Esophagus (tissue), 2 donors: ENCODE results near the gene SIPA1. TPM values are rescaled to one million over a fixed set of nuclear protein-coding genes. Genes with fewer than 3 reads are reported as not detected.
"Not testable (repeated sequence)": the region's sequence is repeated elsewhere in the genome, so short reads cannot be mapped to it uniquely, and the experiment has no call there.

Experiments
- H3K27ac ChIP-seq, 2 donors: one replicate each; pipeline ENCODE4 v1.5.1; 2013; ENCODE audit warnings: low read depth in 2 of 2, mild to moderate bottlenecking in 2 of 2, inconsistent platforms in 1 of 2, low read length in 1 of 2, moderate library complexity in 1 of 2
- H3K27me3 ChIP-seq, 2 donors: one replicate each; pipeline ENCODE4 v1.6.1; 2013; ENCODE audit warnings: low read length in 2 of 2, control low read depth in 1 of 2, mild to moderate bottlenecking in 1 of 2; ENCODE audit not compliant: insufficient read depth in 2 of 2, control insufficient read depth in 1 of 2
- H3K36me3 ChIP-seq, 2 donors: one replicate each; pipeline ENCODE4 v1.6.1; 2013; ENCODE audit warnings: low read length in 1 of 2; ENCODE audit not compliant: control insufficient read depth in 2 of 2, insufficient read depth in 2 of 2
- H3K4me1 ChIP-seq, 2 donors: one replicate each; pipeline ENCODE4 v1.6.1; 2013; ENCODE audit warnings: low read length in 1 of 2; ENCODE audit not compliant: control insufficient read depth in 2 of 2, insufficient read depth in 2 of 2
- H3K4me3 ChIP-seq, 2 donors: one replicate each; pipeline ENCODE4 v1.5.1; 2013; ENCODE audit warnings: low read length in 2 of 2, mild to moderate bottlenecking in 2 of 2, low read depth in 1 of 2, moderate library complexity in 1 of 2
- H3K9me3 ChIP-seq, 2 donors: one replicate each; pipeline ENCODE4 v1.6.1; 2013; ENCODE audit warnings: mild to moderate bottlenecking in 2 of 2, low read depth in 1 of 2, low read length in 1 of 2, moderate library complexity in 1 of 2; ENCODE audit not compliant: control insufficient read depth in 2 of 2, insufficient read depth in 1 of 2
- WGBS, 2 donors: extraction: QIAGEN DNeasy Blood & Tissue Kit; methylation state at CpG; one replicate each; pipeline ENCODE4 v1.1.7; 2013; 5-methylcytosine and 5-hydroxymethylcytosine counted together
- polyA plus RNA-seq, 2 donors: library from polyadenylated mRNA; stranded (reverse); fragments of 200-250 nt; gene quantifications; one replicate each; pipeline ENCODE4 v1.2.3, GENCODE V29; 2013
- donor health status: healthy with polysubstance abuse.
- donor health status: Bipolar disorder and iron deficiency.

The SIPA1 gene
- polyA plus RNA-seq, 2 donors = 22.8 to 32.5 TPM

DNA sequence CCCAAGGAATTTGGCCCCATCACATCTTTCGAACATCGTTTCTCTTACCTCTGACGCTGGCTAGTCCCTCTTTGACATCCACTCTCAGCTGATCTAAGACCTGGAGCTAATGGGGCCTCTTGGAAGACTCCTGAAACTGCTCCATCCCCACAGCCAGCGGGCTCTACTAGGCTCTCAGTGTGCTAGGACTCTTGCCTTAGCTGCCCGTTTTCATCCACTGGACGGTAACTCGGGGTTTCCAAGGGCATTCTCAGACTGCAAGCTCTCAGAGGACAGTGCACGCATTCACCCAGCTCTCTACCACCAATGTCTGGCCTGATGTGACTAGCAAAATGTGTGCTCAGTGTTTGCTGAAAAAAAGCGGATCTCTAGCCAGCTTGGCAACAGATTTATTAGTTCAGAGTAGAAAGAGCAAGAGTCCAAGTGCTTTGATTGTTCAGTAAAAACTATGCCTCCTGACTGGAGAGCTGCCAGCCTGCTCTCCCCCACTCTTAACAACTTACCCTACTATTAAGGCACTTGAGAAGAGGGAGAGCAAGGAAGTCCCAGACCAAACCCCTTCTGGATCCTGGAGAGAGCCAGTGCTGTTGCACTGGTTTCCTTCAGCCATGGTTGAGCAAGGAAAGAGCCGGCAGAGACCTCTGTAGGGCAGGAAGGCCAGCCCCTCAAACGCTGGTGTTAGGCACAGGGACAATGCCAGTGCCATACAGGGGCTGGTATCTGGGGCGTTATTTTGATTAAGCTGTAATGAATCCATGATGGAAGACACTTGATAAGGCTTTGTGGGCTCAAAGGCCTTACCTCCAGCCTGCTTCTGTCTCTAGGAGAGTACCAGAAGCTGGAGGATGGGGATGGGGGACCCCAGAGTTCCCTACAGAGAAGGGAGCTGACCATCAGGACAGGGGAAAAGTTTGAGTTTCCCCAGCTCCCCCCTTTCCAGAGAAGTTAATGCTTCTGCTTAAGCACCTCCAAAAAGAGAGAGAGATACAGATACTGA, 15.6 kb downstream of the SIPA1 start:
- Histone ChIP-seq H3K4me1 (peaks cover 5 to 35% of the 10 kb centered on the region in 2 donors), H3K36me3 (peaks cover 22 to 55% of the 10 kb centered on the region in 2 donors), H3K4me3 (peak overlapping the region; percentile 49 to 55), H3K27me3 (no peaks in the 10 kb centered on the region), H3K27ac (peak overlapping the region; percentile 89 to 99), H3K9me3 (no peaks in the 10 kb centered on the region)
- WGBS, 2 donors = 37% methylated on average over 12 of the region's 12 CpGs

DNA sequence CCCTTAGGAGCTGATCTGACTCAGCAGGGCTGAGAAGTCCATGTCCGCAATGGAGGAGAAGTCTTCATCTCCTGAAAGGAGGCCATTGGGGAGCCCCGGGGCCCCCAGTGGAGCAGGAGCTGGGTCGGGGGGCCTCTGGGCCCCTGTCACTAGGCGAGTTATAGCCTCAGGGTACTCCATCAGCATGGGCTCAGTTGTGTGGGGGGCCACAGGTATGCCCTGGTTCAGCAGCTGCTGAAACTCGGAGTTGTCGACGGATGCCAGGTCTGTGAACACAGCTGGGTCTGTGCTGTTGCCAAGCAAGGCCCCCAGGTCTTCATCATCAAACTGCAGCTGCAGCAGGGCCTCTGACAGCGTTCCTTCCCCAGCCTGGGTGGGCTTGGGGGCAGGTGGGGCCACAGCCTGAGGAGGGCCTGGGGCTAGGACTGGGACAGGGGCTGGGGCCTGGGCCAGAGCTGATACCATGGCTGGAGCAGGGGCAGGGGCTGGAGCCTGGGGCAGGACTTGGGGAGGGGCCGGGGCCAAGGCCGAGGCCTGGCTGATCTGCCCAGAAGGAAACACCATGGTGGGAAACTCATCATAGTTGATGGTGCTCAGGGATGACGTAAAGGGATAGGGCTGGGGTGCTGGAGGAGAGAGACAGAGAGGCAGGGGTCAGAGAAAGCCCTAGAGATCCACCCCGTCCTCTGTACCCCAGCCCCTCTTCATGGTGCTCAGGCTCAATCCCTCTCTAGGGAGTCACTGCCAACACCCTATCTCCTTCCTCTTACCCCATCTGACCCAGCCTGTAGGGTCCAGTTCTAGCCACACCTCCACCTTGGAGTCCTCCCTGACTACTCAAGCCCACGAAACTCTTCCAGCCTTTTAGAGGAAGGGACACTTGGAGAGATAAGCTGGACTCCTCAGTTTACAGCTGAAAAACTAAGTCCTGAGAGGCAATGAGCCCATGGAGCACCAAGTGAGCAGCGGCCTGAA, 16.8 kb downstream of the SIPA1 start:
- Histone ChIP-seq H3K4me3 (no peak overlapping the region), H3K36me3 (peaks cover 33 to 58% of the 10 kb centered on the region in 2 donors), H3K27me3 (no peaks in the 10 kb centered on the region), H3K9me3 (no peaks in the 10 kb centered on the region), H3K27ac (peak overlapping the region in 1 of 2 donors; percentile 13), H3K4me1 (peaks cover 3 to 30% of the 10 kb centered on the region in 2 donors)
- WGBS, 2 donors = 82 to 89% methylated on average over 14 of the region's 14 CpGs

DNA sequence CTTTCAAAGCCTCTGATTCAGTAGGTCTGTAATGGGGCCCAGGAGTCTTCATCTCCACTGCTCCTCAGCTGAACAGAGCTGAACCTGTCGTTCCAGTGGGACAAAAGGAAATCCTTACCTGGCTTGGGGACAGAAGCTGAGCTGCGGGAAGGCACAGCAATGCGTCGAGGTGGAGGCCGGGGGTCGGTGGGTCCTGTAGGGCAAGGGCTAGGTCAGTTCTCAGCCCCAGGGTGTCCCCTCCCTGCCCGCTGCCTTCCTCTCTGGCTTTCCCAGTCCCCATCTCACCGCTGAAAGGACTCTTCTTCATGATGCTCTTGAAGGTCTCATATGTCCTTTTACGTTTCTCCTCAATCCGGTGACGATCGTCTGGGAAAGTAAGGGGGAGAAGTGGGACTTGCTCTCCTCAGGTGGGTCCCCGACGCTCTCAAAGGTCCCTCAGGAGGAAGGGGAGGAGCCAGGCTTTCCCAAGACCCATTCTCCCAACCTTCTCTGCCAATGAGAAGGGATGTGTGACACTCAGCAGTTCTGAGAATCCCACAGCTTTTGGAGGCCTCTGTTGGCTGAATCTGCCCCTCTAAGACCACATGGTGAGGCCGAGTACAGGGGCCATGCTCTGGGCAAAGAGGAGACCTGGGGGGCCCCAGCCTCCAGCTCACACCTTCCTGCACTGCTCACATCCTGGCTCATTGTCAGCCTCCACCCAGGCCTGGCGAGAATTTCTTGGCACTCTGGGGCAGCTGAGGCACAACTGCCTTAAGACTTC, 17.9 kb downstream of the SIPA1 start:
- H3K4me3 ChIP-seq = no peak overlapping the region
- H3K9me3 ChIP-seq = no peaks in the 10 kb centered on the region
- 78 to 83% methylated on average over 14 to 16 of the region's 16 CpGs for WGBS, 2 donors
- H3K36me3 ChIP-seq = peaks cover 36 to 57% of the 10 kb centered on the region in 2 donors
- H3K27ac ChIP-seq = peak overlapping the region in 1 of 2 donors; percentile 39
- no peaks in the 10 kb centered on the region for H3K27me3 ChIP-seq
- H3K4me1 ChIP-seq = peaks cover 2 to 20% of the 10 kb centered on the region in 2 donors

DNA sequence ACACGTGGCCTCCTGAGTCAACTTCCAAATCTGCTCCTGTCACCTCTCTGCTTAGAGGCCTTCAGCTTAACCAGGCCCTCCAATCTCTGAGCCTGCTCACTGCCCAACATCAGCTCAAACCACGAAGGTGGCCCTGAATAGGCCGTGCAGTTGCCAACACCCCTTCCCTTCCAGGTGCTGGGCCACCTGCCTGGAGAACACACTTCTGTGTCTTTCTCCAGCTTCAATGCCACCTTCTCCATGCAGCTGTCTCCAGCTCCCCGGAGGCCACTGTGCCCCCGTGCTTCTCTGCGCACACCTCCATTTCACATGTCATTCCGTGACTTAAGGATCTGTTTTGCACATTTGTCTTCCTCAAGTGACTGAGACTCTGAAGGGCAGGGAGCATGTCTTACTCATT, 19.5 kb downstream of the SIPA1 start:
- Histone ChIP-seq H3K9me3 (no peaks in the 10 kb centered on the region), H3K4me1 (peaks cover 8 to 13% of the 10 kb centered on the region in 2 donors), H3K4me3 (no peak overlapping the region), H3K27ac (no peak overlapping the region), H3K27me3 (no peaks in the 10 kb centered on the region), H3K36me3 (peaks cover 39 to 55% of the 10 kb centered on the region in 2 donors)
- 84 to 88% methylated on average over 7 of the region's 7 CpGs for WGBS, 2 donors

DNA sequence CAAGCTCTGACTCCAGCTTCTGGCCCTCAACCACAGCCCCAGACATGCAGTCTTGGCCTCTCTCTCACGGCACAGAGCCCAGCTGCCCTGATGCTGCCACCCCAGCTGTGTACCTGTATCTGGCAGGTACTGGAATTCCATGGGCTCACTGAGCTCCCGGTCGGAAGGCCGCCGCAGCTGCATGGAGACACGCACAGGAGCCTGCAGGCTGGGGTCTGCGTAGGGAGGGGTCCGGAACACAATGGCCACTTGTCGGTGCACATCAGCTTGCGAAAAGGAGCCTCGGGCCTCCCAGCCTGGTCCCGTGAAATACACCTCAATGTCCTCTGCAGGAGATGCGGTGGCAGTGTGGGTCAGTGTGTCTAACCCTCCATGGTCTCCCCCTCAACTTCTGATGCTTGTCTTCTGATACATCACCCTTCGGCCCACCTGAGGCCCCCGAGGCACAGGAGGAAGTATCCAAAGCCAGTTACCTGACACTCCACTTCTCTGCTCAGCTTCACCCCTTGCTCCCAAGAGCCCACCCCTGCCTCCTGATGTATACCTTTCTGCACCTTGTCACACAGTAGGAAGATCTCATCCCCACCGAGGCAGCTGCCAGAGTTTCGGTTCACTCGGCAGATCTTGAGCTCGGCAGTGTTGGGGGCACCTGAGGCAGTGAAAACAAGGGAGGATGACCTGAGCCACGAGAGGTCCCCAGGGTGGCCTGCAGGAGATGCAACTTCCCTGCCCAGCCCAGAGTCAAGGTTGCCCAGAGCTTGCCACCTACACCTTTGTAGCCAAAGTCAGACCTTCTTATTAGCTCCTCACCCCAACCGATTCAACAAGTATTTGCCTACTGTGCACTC, 20.5 kb downstream of the SIPA1 start:
- H3K4me3 ChIP-seq = no peak overlapping the region
- no peak overlapping the region for H3K27ac ChIP-seq
- H3K36me3 ChIP-seq = peaks cover 39 to 55% of the 10 kb centered on the region in 2 donors
- WGBS, 2 donors = 89 to 90% methylated on average over 21 of the region's 21 CpGs
- no peaks in the 10 kb centered on the region for H3K27me3 ChIP-seq
- H3K4me1 ChIP-seq = peaks cover 8 to 10% of the 10 kb centered on the region in 2 donors
- no peaks in the 10 kb centered on the region for H3K9me3 ChIP-seq

DNA sequence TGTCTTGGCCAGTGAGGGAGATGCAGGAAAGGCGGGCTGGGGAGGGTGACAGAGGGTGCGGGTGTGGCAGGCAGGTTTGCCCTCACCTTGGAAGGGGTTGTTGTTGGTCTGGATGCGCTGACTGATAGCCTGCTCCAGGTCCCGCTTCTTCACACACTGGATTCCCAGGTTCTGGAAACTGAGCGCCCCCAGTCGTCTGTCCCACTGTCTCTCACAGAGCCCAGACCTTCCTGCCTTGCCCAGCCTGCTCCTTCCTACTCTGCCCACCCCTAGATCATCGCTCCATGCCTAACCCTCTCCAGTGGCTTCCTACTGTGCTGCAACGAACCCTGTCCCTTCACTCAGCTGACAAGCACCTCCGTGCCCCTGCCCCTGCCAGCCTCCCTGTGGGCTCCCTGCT, 22.1 kb downstream of the SIPA1 start:
- peak overlapping the region in 1 of 2 donors; percentile 26 for H3K27ac ChIP-seq
- no peak overlapping the region for H3K4me3 ChIP-seq
- peaks cover 6% of the 10 kb centered on the region in 2 donors for H3K4me1 ChIP-seq
- WGBS, 2 donors = 86 to 87% methylated on average over 9 of the region's 9 CpGs
- H3K27me3 ChIP-seq = no peaks in the 10 kb centered on the region
- H3K36me3 ChIP-seq = peaks cover 39 to 45% of the 10 kb centered on the region in 2 donors
- no peaks in the 10 kb centered on the region for H3K9me3 ChIP-seq

DNA sequence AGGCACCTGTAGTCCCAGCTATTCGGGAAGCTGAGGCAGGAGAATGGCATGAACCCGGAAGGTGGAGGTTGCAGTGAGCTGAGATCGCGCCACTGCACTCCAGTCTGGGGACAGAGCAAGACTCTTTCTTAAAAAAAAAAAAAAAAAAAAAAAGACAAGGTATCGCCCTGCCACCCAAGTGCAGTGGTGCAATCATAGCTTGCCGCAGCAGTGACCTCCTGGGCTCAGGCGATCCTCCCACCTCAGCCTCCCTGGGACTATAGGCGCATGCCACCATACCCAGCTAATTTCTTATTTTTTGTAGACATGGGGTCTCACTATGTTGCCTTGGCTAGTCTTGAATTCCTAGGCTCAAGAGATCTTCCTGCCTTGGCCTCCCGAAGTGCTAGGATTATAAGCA, 23.0 kb downstream of the SIPA1 start:
- not testable (repeated sequence) for H3K27ac ChIP-seq, H3K4me1 ChIP-seq, H3K27me3 ChIP-seq, H3K9me3 ChIP-seq
- peaks cover 31 to 38% of the 10 kb centered on the region in 2 donors for H3K36me3 ChIP-seq
- peak overlapping the region in 1 of 2 donors; percentile 93 for H3K4me3 ChIP-seq
- 89 to 93% methylated on average over 9 of the region's 9 CpGs for WGBS, 2 donors

DNA sequence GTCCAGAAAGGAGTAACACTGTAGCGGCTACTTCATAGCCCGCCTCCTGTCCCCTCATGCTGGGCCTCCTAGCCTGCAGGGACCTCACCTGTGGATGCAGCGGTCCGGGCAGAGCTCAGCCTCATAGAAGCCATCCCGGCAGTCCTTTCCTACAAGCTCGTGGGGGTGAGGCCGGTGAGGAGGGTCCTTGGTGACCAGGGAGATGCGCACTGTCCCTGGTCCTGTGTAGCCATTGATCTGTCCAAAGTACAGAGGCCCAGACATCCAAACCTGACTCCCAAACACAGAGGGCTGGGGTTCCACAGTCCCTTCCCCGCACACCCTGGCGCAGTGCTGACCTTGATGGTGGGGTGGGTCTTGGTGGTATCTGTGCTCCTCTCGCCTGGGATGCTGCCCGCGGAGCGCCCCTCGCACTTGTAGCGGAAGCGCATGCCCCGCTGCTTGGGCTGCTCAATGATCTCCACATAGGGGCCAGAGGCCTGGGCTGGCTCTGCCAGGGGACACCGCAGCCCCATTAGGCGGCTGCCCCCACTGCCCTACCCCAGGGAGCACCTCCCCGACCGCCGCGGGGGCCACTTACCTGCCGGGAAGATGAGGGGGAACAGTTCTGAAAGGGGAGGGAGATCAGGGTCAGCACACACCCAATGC, 23.8 kb downstream of the SIPA1 start:
- Histone ChIP-seq H3K9me3 (no peaks in the 10 kb centered on the region), H3K27me3 (no peaks in the 10 kb centered on the region), H3K4me3 (peak overlapping the region; percentile 67 to 93), H3K4me1 (peaks cover 6% of the 10 kb centered on the region in 2 donors), H3K27ac (peak overlapping the region; percentile 99 to 100), H3K36me3 (peaks cover 31 to 34% of the 10 kb centered on the region in 2 donors)
- 54 to 55% methylated on average over 25 of the region's 25 CpGs for WGBS, 2 donors
